Urothelium cell line (cell line): ENCODE results near the gene CLNK.

Experiments used
- DNase-seq: peaks from one replicate; pipeline ENCODE4 v3.0.0; 2011; ENCODE audit warnings: low spot score, mixed read lengths
- FAIRE-seq: peaks from 2 replicates; lab custom pipeline; 2011; peaks lifted over from hg19 to GRCh38; lab: Jason Lieb, UNC

Gene CLNK, protein sequence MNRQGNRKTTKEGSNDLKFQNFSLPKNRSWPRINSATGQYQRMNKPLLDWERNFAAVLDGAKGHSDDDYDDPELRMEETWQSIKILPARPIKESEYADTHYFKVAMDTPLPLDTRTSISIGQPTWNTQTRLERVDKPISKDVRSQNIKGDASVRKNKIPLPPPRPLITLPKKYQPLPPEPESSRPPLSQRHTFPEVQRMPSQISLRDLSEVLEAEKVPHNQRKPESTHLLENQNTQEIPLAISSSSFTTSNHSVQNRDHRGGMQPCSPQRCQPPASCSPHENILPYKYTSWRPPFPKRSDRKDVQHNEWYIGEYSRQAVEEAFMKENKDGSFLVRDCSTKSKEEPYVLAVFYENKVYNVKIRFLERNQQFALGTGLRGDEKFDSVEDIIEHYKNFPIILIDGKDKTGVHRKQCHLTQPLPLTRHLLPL

DNA sequence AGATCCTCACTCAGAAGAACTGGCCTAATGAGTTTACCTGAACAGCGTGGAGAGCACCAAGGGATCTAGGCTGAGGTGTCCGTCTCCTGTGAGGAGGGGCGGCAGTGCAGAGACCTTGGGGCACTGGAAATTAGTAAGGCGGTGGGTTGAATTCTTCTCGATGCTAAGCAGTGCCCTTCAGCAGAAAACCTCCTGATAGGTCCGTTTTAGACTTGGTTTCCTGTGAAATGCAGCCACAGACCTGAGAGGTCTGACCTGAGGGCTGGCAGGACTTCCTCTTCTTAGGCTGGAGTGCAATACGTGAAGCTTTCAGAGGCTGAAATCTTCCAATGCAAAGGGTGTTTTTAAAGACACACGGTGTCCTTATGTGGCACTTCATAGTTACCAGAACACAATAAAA, at the start of gene CLNK:
Gene CLNK, minus strand, starts transcription at position 138 of the 400 bp plus-strand sequence. CDS start 16,899 bp downstream, outside the sequence.
- no peak for FAIRE-seq
- no peak for DNase-seq

DNA sequence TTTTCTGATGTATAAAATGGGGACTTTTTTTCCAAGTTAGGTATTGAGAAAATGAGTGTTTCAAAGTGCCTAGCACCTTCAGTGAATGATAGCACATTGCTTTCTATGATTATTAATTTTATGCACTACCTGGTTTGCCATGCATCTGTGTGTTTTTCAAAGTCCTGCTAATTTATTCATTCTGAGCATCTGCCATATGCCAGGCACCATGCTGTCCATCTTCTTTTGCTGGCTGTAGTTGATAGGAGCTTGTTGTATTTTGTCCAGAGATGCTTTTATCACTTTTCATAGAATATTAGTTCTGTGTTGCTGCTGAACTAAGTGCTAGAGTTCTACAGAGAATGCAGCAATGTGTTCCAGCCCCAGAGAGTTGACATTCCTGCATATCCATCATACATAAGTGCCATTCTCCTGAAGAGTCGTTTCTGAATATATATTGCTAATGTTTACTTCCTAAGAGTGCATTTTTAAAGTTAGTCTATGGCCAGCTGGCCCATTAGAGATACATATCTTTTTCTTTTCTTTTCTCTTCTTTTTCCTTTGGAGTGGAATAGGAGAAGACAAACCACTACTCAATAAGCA, 49.0 kb upstream of the CLNK start:
- FAIRE-seq (no peak), DNase-seq (no peak)

DNA sequence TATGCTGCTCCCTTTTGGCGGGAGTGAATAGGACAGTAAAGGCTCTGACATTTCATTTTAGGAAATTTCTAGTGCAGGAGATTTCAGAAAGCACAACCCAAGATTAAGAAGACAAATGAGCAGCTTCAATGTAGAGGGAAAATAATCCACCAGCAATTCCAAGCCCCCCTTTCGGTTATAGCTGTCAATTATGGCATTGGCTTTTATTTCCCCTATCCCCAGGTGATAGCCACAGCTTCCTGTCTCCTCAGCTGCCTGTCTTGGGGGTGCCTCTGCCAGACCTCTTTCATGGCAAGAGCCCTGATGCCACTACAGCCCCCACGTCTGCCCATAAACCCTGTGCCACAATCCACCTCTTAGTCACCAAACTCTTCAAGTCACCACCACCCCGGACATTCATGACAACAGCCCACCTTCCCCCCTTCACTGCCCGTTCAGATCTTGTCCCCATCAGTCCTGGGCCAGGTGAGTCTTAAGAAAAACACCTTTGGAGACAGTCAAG, 48.4 kb upstream of the CLNK start:
- FAIRE-seq (no peak), DNase-seq (no peak)

DNA sequence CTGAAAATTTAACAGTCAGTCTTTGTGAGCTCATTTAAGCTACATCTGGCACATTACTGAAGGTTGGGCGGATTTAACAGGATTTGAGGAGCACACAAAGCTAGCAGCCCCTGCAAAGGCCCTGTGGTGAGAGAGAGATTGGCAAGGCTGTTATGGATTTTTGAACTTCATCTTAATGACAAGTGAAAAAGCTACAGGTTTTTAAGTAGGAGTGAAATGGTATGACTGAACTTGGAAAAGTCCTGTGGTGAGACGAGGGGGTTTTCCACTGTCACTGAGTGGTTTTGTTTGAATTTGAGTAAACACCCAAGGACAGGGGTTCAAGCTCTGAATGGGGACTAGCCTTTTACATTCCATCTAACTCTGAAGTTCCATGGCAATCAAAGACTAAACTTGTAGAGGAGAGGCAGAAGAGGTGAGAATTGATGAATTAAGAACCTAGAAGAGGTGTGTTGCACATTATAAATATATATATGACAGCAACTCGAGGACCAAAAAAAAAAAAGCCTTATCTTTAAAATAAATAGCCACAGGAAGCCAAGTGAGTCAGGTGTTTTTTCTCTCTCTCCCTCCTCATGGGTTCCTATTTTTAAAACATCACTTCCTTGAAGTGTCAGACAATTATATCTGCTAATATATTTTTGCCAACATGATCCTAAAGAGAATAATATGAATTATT, 47.8 kb upstream of the CLNK start:
- DNase-seq (no peak), FAIRE-seq (no peak)

DNA sequence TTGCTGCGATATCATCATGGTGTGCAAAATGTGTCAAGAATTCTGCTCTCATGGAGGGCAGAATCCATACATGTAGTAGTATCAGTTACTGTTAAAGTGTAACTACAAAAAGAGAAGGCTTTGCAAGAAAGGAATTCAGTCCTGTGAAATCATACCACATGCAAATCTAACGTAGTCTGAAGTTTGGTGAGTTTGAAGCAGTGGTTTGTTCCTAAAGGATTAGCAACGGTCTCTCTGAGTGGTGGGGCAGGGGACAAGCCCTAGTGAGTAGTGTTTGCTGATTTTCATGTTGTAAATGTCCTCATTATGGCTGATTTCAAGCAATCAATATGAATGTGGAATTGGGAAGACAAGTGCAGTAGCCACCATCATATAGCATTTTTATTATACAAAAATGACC, 47.1 kb upstream of the CLNK start:
- no peak for DNase-seq
- FAIRE-seq: no peak

DNA sequence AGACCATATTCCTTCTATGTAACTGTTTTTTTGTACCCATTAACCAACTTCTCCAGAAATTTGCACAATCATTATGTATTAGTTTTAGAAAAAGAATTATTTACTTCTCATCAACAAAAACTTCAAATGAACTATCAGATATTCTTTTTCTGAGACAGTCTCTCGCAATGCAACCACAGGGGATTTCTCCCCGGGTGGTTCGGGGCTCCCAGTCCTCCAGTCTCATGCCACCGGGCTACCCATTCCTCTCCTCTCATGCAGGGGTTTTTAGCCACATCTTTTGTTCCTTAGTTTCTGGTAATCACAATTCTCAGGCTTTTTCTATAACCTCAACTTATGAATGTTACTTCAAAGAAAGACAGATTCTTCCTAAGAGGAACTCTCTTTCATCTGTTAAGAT, 46.6 kb upstream of the CLNK start:
- FAIRE-seq (no peak), DNase-seq (no peak)

DNA sequence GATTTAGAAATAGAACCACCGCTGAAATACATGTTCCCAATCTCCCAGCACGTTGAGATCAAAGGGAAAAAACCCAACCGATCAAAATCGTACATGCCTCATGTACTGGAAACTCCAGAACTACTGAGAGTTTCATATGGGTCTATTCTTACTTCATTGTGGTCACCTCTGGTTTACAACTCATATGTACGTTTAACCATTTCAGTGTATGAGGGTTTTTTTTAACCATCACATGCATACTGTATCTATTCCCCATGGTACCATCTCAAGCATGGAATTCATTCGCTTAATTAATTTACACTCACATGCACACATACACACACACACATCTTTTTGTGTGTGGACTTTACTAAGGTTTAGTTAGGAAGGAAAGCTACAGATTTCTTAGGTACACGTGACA, 46.0 kb upstream of the CLNK start:
- DNase-seq (no peak), FAIRE-seq (no peak)

DNA sequence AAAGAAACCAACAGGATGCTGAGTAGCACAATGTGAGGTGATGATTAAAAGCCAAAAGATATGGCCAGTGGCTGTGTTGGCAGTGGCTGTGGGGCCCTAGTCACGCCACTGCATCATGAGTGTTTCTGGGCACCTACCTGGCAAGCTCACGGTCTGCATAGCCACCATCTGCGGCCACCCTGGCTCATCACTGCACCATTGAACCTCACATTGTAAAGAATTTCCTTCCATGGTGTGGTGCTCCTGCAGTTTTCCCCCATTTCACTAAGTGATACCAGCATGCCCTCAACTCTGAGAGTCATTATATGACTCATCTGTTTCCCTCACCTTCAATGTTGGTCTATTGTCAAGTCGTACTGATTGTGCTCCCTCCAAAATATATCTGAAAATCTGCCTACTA, 45.5 kb upstream of the CLNK start:
- DNase-seq (no peak), FAIRE-seq (no peak)

DNA sequence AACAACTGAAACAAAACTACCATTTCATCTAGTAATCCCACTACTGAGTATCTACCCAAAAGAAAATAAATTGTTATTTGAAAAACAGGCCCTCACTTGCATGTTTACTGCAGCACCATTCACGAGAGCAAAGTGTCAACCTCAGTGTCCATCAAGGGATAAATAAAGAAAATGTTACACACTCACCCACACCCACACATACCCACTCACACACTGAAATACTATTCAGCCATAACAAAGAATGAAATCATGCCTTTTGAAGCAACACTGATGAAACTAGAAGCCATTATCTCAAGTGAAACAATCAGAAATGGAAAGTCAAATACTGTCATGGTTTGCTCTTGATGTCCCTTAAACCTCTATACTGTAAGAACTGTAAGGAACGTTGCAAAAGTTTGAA, 44.8 kb upstream of the CLNK start:
- no peak for DNase-seq
- no peak for FAIRE-seq

DNA sequence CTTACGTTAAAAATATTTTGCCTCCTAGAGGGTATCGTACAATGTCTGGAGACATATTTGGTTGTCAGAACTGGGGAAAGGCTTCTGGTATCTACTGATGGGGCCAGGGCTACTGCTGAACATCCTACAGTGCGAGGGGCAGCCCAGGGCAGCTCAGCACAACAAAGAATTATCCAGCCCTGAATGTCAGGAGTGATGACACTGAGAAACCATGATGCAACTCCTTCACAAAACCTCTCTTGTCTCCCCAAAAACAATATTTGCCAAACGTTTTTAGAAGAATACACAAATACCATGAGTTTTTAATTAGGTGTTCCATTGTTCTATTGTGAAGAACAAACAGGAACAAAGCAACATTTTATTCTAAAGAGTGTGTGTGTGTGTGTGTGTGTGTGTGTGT, 43.4 kb upstream of the CLNK start:
- no peak for DNase-seq
- FAIRE-seq: no peak

DNA sequence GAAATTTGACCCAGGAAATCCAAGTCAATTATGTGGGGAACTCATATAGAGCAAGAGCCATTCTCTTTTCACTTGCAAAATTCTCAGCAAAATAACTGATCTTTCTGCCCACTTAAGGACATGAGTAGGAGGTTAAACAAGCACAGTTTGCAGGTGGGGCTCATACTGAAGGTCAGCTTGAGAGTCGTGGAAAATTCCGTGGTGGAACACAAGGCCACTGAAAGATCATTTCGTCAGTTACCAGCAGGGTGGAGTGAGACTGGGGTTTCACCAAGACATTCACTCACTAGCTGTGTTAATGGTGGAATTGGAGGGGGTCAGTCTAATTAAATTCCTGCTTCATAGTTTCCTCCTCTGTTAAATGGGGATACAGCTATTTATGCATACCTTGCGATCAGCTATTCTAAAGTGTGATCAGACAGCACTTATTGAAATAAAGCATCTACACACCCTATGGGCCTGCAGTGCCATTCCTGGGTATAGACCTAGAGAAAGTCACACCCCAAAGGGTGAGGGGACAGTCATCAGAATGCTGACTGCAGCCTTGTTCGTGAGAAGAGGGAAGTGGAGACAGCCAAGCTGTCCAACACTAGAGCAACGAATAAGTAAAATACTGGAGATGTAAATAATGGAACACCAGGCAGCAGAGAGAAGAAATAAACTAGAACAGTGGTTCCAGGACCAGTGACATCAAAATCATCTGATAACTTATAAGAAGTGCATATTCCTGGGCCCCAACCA, 42.7 kb upstream of the CLNK start:
- DNase-seq (no peak), FAIRE-seq (no peak)

DNA sequence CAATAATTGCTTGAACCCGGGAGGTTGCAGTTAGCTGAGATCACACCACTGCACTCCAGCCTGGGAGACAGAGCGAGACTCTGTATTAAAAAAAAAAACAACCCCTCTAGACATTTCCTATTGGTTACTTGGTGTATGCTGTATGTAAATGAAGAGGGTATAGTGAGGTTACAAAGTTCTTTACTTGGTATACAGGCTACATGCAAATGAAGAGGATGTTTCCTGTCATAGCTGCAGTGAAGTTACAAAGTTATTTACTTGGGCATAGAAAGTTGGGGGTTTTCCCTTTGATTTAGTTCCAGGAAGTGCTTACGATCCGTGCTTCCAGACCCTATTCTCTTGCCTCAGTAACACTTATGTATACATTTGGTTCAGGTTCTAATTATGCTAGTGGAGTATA, 38.4 kb upstream of the CLNK start:
- no peak for FAIRE-seq
- DNase-seq: no peak

DNA sequence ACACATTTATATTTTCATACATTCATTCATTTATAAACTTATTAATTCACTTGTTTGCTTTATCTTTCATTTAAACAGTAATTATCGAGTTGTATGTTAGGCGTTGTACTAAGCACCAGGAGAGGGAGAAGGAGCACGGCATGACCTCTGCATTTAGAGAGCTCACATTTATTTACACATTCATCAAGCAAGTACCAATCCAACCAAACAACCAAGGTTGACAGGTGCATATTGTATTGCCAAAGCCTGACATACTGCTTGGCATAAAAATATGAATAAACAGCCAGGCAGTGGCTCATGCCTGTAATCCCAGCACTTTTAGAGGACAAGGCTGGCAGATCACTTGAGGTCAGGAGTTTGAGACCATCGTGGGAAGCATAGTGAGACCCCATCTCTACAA, 37.0 kb upstream of the CLNK start:
- no peak for DNase-seq

DNA sequence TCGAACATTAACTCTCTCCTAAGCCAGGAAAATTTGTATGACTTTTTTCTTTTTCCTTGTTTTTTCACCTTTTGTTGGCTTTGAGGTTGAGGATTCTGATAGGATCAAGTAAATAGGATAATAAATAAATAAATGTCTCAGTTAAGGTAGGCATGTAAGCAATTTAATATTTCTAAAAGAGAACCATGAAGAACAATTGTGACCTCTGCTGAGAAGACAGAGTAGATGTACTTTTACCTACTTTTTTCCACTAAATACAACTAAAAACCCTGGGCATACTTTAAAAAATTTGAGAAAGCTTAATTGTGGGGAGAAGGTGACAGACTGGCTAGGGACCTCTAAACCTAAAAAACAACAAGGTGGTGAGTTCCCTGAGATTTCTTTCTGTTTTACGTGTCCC, 31.6 kb upstream of the CLNK start:
- DNase-seq (no peak), FAIRE-seq (no peak)

More for the DNA sequence above, 37.0 kb upstream of the CLNK start:
- no peak for FAIRE-seq

DNA sequence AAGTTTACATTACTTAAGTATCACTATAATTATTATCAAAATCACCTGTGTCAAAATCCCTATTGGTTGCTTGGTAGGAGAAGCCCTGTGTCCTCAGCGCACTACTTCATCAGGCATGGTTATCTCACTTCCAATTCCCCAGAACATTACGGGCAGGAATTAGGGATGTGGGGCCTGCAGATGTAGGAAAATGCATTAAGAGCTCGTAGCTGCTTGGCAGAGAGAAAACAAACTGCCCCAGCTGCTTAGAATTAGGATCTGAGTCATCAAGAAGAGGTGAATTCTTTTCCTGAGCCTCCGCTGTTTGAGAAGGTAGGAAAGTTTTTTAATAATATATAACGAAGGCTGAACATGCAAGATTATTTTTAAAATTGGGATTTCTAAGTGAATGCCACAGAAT, 31.1 kb upstream of the CLNK start:
- no peak for FAIRE-seq
- no peak for DNase-seq

DNA sequence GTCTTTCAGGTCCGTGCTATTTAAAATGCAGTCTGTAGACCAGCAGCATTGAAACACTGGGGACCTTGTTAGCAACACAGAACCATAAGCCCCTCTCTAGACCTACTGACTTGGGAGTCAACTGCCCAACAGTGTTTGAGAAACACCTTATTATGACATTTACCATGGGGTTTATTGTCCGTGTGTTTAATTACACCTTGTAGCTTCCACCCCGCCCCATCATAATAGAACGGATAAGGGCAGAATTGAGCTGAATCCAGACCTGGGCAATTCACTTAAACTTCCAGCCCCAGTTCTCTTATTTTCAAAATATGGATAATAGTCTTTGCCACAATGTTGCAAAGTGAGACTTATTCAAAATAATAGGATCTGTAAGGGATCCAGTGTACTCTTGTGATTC, 30.6 kb upstream of the CLNK start:
- no peak for FAIRE-seq
- DNase-seq: no peak

DNA sequence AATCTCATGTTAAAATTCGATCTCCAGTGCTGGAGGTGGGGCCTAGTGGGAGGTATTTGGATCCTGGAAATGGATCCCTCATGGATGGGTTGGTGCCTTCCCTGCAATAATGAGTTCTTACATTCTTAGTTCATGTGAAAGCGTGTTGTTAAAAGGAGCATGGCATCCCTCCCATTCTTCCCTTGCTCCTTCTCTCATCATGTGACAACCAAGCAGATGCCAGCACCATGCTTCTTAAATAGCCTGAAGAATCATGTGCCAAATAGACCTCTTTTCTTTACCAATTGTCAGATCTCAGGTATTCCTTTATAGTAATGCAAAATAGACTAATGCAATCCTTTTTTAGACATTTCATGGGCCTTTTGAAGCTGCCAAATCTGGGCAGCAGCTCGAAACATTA, 29.0 kb upstream of the CLNK start:
- FAIRE-seq (no peak), DNase-seq (no peak)

DNA sequence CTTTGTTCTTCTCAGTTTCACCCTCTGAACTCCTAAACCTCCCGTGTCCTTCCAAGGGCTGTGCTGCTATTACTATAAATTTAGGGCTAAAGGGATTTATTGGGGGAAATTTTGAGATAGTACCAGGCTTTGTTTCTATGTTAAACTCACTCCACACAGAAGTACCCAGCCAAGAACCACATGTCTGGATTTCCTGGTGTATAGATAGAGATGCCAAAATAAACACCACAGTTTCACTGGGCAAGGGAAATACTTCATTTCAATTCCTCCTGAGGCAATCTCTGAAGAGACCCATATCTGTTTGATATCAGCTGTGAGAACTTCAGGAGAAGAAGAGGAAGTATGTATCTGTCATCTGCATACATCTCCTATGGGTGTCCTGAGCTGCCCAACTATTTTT, 21.7 kb upstream of the CLNK start:
- no peak for FAIRE-seq

DNA sequence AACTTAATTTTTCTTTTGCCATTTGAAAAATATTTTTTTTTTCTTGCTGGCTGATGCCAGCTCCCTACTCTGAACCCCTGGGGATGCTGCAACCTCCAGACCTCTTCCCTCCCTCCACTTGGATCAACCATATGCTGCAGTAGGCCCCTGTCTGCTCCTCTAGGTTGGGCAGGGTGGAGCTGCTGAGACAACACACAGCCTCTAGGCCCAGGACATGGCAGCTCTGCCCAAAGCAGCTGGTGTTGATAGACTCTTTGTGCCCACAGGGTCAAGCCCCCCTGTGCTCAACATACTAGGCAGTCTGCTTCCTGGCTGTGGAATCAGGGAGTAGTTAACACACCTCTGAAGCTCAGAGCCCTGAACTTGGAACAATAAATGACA, 19.9 kb upstream of the CLNK start:
- no peak for FAIRE-seq
- DNase-seq: no peak

More for the DNA sequence above, 21.7 kb upstream of the CLNK start:
- DNase-seq: no peak

DNA sequence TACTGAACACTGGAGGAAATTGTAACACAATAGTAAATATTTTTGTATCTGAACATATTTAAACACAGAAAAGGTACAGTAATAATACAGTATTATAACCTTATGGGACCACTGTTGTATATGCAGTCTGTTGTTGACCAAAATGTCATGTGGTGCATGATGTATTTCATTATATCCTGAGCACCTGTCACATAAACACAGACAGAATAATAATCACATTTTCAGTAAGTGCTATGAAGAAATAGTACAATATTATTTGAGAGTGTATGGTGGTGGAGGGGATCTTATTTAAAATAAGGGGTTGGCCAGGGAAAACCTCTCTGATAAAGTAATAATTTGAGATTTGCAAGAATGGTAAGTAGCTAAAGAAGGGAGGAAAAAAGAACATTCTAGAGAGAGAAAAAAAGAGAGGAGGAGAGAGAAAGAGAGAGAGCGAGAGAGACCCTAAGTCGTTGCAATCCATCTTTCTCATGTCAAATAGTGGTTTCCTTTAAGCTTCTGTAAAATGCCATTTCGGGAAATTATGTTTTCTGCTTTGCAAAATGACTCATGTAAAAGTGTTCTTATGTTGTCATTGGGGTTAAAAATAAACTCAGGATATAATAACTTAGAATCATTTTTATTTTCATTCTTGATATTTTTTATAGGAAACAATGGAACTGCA, 19.3 kb upstream of the CLNK start:
- FAIRE-seq (no peak), DNase-seq (no peak)

DNA sequence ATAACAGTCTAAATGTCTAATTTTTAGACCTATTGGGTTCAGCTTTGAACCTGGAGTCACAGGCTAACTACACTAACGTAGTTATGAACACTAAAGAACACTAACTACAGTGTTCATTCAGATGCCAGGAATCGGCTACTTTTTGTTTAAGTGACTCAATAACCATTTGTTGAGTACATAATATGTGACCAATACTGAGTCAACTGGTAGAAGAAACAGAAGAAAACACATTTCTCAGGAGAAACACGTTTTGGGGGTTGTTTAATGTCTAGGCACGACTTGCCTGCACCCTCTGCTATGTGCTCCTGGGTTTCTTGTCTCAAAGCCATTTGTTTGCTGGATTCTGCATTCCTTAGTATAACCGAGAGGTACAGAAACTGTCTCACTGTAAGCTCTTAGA, 18.6 kb upstream of the CLNK start:
- DNase-seq (no peak), FAIRE-seq (no peak)
